GM12892 (cell line): ENCODE measurements around the gene TWF2. TPM values are rescaled to one million over a fixed set of nuclear protein-coding genes. Genes with fewer than 3 reads are reported as not detected.
"Not testable (repeated sequence)": the region's sequence is repeated elsewhere in the genome, so short reads cannot be mapped to it uniquely, and the experiment has no call there.

Experiments used
- DNase-seq: peaks from one replicate; pipeline ENCODE4 v3.0.0; 2011; ENCODE audit not compliant: insufficient read length
- FAIRE-seq: peaks from 2 replicates; lab custom pipeline; 2011; peaks lifted over from hg19 to GRCh38; lab: Jason Lieb, UNC
- POLR2A ChIP-seq: IDR thresholded peaks from 2 replicates; pipeline ENCODE4 v1.6.1; 2011; ENCODE audit warnings: low read depth, low read length, control low read depth
- POLR2AphosphoS5 ChIP-seq: IDR thresholded peaks from 2 replicates; pipeline ENCODE4 v1.6.1; 2011; ENCODE audit warnings: low read depth, low read length, control low read depth
- TAF1 ChIP-seq: IDR thresholded peaks from 2 replicates; pipeline ENCODE4 v1.6.1; 2011; ENCODE audit warnings: low read depth, mild to moderate bottlenecking, control low read depth, low read length, borderline replicate concordance
- polyA plus RNA-seq: library from polyadenylated mRNA; unstranded; fragments of >200 nt; gene quantifications from one replicate; pipeline ENCODE4 v1.2.1, GENCODE V29; 2012; ENCODE audit warnings: missing spikeins, inconsistent platforms; ENCODE audit not compliant: missing spikeins

TWF2 gene
- polyA plus RNA-seq, result 26.4 TPM

DNA sequence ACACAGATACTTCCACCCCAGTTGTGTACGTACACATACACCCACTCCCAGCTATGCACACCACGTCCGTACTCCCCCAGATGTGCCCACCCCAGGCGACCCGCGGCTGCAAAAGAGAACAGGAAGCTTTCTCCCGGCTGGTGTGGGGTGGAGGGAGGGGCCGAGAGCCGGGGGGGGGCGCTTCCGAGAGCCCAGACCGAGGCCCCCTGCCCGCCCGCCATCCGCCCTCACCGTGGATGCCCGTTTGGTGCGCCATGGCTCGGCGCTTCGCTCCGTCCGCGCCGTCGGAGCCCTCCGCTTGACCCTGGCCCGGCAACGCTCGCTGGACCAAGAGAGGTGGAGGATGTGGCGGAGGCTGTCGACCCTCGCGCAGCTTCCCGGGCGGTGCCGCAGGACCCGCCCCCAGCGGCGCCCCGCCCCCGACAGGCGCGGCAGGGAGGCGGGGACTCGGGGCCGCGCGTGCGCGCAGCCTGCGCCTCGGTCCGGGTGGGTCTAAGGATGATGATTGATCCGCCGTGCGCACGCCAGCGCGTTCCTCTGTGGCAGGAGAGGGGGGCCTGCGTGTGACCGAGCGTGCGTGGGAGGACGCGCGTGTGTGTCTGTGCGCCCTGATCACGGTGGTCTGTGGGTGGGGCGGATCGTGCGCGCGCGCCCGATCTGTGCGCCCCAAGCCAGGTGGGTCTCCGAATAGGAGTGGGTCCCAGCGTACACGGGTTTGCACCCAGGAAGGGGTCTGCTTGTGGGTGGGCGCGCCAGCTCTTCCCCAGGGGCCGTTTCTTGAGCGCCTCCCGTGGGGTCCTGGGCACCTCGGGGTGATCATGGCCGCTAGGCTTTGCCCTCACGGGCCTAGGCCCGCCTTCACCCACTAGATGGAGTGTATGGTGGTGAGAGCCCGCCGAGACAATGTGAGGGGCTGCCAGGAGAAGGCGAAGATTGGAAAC, at the start of gene TWF2:
TSS of gene TWF2 (minus strand) at position 398 of the 941 bp plus-strand sequence. CDS start at position 256, 142 bp downstream.
- TF ChIP-seq POLR2A (peak; percentile 88), TAF1 (peak; percentile 43; the same call in 1 of the 2 replicates), POLR2AphosphoS5 (peak; percentile 76)
- DNase-seq (peak; percentile 98), FAIRE-seq (peak; percentile 97)

DNA sequence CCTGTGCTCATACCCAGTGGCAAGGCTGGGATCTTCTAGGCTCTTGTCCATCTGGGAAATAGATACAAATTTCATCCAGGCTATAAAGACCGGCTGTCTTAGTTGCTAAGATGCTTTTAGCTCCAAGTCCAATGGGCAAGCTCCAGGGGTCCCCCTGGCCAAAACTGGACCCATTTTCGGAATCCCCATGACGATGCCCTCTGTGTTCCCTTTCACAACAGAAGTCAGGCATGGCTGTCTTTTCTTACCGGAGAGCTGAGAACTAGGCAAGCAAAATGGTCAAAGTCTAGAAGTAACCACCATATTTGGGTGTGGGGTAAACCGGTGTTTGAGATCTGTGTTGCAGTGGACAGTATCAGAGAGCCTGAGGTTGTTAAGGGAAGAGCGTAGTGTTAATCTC, 49.7 kb upstream of the TWF2 start:
- DNase-seq, result no peak
- TF ChIP-seq TAF1 (no peak), POLR2AphosphoS5 (no peak), POLR2A (no peak)

DNA sequence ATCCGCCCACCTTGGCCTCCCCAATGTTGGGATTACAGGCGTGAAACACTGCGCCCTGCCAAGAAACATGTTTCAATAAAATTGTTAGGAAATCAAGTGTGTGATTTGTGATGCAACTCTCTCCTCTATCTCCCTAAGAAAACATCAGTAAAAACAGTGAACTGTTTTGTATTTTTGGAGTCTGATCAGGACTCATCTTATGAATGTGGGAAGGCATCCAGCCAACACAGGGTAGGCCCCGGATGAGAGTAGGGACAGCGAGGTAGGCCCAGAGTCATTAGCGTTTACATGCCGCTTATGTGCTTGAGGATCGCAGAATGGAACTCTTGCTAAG, 47.8 kb upstream of the TWF2 start:
- DNase-seq (no peak), FAIRE-seq (no peak)
- TF ChIP-seq TAF1, result no peak
- no peak for TF ChIP-seq POLR2A
- no peak for TF ChIP-seq POLR2AphosphoS5

More for the DNA sequence above, 49.7 kb upstream of the TWF2 start:
- no peak for FAIRE-seq

DNA sequence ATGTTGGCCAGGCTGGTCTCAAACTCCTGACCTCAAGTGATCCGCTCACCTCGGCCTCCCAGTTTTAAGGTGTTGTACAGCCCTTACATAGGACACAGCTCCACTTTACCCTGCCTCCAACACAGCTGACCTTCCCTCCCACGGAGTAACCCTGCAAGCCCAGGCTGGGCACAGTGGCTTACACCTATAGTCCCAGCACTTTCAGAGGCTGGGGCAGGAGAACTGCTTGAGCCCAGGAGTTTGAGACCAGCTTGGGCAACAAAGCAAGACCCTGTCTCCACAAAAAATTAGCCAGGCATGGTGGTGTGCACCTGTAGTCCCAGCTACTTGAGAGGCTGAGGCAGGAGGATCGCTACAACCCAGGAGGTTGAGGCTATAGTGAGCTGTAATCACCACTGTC, 45.1 kb upstream of the TWF2 start:
- FAIRE-seq, DNase-seq: not testable (repeated sequence)

DNA sequence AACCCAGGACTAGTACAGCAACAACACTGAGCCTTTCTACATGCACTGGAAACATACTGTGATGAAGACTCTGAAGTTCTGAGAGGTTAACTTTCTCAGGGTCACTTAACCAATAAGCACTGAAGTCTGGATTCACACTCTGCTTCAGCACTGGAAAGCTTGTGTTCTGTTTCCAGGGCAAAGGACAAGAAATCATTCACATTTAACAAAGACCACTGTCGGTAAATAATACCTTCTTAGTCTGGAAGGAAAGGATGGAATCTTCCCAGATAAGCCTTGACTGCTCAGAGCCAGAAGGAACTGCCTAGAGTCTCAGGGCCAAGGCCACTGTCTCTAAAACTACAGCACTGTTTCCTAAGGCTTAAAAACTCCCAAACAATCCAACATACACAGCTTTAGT, 44.3 kb upstream of the TWF2 start:
- no peak for DNase-seq
- TF ChIP-seq TAF1 (no peak), POLR2A (no peak), POLR2AphosphoS5 (no peak)
- no peak for FAIRE-seq

DNA sequence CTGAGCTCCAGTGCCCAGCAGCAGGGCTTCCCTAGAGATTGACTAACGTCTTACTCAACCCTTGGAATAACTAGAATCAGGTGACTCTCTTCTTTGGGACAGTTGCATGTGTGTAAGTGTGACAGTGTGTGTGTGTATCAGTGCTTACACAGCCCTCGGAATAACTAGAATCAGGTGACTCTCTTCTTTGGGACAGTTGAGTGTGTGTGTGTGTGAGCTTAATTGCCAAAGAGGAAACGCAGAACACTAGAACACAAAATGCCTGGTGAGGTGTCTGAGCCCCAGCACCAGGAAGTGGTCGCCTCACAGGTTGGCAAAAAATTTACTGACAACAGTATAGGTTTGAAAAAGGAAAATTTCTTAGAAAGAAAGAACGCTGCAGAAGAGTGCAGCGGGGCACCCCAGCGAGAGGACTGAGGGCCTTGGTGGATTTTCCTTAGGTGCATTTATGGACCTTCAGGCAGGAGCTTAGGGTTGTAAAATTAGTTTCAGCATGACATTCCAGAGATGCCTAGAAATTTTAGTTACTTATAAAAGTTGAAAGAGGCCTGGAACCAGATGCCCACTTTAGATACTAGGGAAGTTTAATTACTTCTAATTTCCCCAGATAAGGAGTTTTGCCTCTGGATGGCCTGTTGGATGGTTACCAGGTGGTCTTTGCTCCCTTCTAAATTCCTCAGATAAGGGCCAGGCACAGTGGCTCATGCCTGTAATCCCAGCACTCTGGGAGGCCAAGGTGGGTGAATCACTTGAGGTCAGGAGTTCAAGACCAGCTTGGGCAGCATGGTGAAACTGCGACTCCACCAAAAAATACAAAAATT, 43.2 kb upstream of the TWF2 start:
- FAIRE-seq (no peak), DNase-seq (no peak)
- TF ChIP-seq POLR2AphosphoS5 (no peak), TAF1 (no peak), POLR2A (no peak)

DNA sequence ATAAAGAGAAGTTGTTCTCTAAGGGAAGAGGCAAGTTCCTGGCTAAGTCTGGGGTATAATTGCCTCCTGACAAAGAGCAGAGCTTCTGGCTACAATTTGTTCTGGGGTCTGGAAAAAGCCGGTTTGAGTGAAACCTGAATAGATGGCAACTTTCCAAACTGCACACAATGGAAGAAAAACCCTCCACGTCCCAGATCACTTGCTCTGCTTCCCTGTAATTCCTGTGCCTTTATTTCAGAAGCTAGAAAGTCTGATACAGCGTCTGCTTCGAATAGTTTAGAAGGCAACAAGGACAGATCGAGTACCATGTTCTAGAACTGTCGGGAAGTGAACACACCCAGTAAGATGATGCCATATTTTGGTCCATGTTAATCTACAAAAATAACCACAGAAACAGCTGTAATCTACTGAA, 41.1 kb upstream of the TWF2 start:
- FAIRE-seq, result peak; percentile 5
- no peak for DNase-seq
- no peak for TF ChIP-seq POLR2AphosphoS5
- no peak for TF ChIP-seq POLR2A
- TF ChIP-seq TAF1, result no peak

DNA sequence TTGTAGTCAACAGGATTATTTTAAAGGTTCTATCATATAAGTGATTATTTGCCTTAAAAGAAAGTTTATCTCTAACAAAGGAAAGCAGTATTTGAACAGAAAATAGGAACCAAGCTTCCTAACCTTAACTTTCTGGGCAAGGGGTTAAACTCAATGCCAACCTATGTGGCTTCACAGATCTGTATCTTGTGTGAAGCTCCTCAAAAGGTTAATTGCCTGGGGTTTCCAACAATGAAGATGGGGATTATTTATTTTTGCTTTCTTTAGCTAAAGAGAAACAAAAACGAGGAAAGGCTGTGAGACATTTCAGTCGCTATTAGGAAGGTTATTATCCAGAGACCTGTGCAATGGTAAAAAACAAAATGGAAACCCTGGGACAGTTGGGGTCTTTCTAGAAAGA, 40.6 kb upstream of the TWF2 start:
- DNase-seq, result no peak
- FAIRE-seq, result no peak
- TF ChIP-seq TAF1 (no peak), POLR2A (no peak), POLR2AphosphoS5 (no peak)

DNA sequence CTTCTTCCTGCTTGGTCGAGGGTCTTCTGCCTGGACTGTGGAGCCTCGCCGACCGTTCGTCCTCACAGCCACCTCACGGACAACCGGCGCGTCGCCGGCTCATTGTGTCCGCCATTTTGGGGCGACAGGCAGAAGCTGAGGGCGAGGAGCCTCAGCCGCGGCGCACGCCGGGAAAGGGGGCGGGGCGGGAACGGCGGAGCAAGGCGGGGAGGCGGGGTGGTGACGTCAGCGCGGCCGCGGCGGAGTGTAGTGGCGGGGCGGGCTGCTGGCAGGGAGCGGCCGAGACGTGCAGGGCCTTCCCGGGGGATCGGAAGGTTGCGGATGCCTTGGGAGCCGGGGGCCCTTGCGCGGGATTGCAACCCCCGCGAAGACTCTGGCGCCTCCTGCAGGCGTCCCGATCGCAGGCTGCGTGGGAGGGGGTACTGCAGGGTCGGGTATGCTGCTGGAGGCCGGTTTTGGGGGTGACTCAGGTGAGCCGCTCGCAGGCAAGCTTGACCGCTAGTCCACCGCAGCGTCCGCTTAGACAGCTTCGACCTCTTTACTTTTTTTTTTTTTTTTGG, 39.6 kb upstream of the TWF2 start, which contains the start of gene WDR82:
TSS of gene WDR82 (minus strand) at position 140 of the 560 bp plus-strand sequence. CDS start 288 bp downstream, outside the sequence.
- TF ChIP-seq POLR2A, result peak; percentile 99
- peak; percentile 96 for TF ChIP-seq POLR2AphosphoS5
- TF ChIP-seq TAF1, result peak; percentile 97
- peak; percentile 100 for FAIRE-seq
- peak; percentile 93 for DNase-seq

DNA sequence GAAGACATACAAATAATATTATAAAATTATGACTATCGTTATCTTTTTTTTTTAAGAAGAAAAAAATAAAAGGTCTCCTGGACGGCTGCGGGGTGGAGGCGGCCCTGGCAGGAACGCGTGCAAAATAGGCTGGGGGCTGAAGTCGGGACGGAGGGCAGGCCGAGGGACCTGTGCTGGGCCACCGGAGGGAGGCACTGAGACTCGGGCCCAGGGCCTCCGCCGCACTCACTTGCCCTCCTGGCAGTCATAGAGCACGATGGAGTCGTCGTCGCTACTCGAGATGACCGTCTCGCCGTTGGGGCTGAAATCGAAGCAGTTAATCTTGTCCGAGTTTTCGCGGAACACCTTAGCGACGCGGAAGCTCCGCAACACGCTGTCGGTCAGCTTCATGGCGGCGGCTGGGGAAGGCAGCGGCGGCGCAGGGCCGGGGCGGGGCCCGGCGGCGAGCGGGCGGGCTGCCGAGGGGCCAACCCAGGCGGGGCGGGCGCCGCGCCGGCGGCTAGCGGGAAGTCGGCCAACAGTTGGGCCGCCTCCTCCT, 39.1 kb upstream of the TWF2 start:
- TF ChIP-seq POLR2A (no peak; the same call in 1 of the 2 replicates), POLR2AphosphoS5 (0 out of 2 replicates have a peak, but pooled peaks have one; percentile 7)
- DNase-seq, result peak; percentile 62
- FAIRE-seq, result no peak
